IMR-90 (cell line): Measurements from ENCODE around the gene OR10H1. TPM values are rescaled to one million over a fixed set of nuclear protein-coding genes. Genes with fewer than 3 reads are reported as not detected.
"Not testable (repeated sequence)": the region's sequence is repeated elsewhere in the genome, so short reads cannot be mapped to it uniquely, and the experiment has no call there.

Experiments used
- ATAC-seq: fragments of 200-7000 bp; cut with Tn5 transposase; 2 replicates; pipeline ENCODE4 v1.9.1; 2020; ENCODE audit warnings: low read depth, mild to moderate bottlenecking, moderate library complexity
- BruUV-seq: library from RNA; stranded (reverse); fragments of 400-500 nt; replicated peaks from 2 replicates; lab custom pipeline; 2021; lab: Mats Ljungman, UMichigan
- CTCF ChIA-PET: fragments of 300-600 bp; formaldehyde crosslinking; extraction: SDS; loops from one replicate; lab custom pipeline; 2021; ENCODE audit warnings: antibody characterized with exemption; lab: Yijun Ruan, JAX
- POLR2A ChIA-PET: fragments of 300-600 bp; sonication (Branson Sonifier 250); formaldehyde crosslinking; loops from one replicate; lab custom pipeline; 2022; ENCODE audit warnings: antibody characterized with exemption; ENCODE audit not compliant: unreplicated experiment; lab: Charles Lee
- DNase-seq: peaks from one replicate; pipeline ENCODE4 v3.0.0; 2013
- H2AFZ ChIP-seq: replicated peaks from 2 replicates; pipeline ENCODE3; 2013; ENCODE audit warnings: low read length, mild to moderate bottlenecking; ENCODE audit not compliant: poor library complexity
- H2AK5ac ChIP-seq: 2 replicates; pipeline ENCODE4 v1.6.1; 2013; ENCODE audit warnings: low read depth, low read length, inconsistent platforms
- H2AK9ac ChIP-seq: replicated peaks from 2 replicates; pipeline ENCODE3; 2013; ENCODE audit warnings: mild to moderate bottlenecking, low read depth, low read length, moderate library complexity; ENCODE audit not compliant: poor library complexity
- H2BK120ac ChIP-seq: 2 replicates; pipeline ENCODE4 v1.6.1; 2013; ENCODE audit warnings: low read depth, low read length, inconsistent platforms
- H2BK15ac ChIP-seq: 3 replicates; pipeline ENCODE4 v1.6.1; 2013; ENCODE audit warnings: low read depth, low read length, inconsistent platforms
- H2BK20ac ChIP-seq: 2 replicates; pipeline ENCODE4 v1.6.1; 2013; ENCODE audit warnings: low read depth, mild to moderate bottlenecking, inconsistent platforms, low read length, moderate library complexity
- H2BK5ac ChIP-seq: 2 replicates; pipeline ENCODE4 v1.6.1; 2013; ENCODE audit warnings: mild to moderate bottlenecking, low read depth, low read length, inconsistent platforms; ENCODE audit not compliant: poor library complexity, severe bottlenecking
- H3K14ac ChIP-seq: replicated peaks from 2 replicates; pipeline ENCODE4 v1.6.1; 2013; ENCODE audit warnings: low read depth, low read length, inconsistent platforms
- H3K18ac ChIP-seq: 2 replicates; pipeline ENCODE4 v1.6.1; 2013; ENCODE audit warnings: low read depth, low read length, control low read depth
- H3K23ac ChIP-seq: 2 replicates; pipeline ENCODE4 v1.6.1; 2013; ENCODE audit warnings: low read depth, low read length, inconsistent platforms
- H3K27ac ChIP-seq: 2 replicates; pipeline ENCODE4 v1.5.1; 2013; ENCODE audit warnings: mild to moderate bottlenecking, control low read depth, low read length; ENCODE audit not compliant: insufficient read depth
- H3K27me3 ChIP-seq: 2 replicates; pipeline ENCODE4 v1.6.1; 2013; ENCODE audit warnings: low read length; ENCODE audit not compliant: control insufficient read depth, insufficient read depth
- H3K36me3 ChIP-seq: 2 replicates; pipeline ENCODE4 v1.6.1; 2013; ENCODE audit warnings: low read length, mixed read lengths; ENCODE audit not compliant: control insufficient read depth, insufficient read depth
- H3K4ac ChIP-seq: 2 replicates; pipeline ENCODE4 v1.6.1; 2013; ENCODE audit warnings: low read depth, low read length, inconsistent platforms
- H3K4me1 ChIP-seq: 2 replicates; pipeline ENCODE4 v1.6.1; 2013; ENCODE audit warnings: low read length, mixed read lengths; ENCODE audit not compliant: control insufficient read depth, insufficient read depth
- H3K4me2 ChIP-seq: 2 replicates; pipeline ENCODE4 v1.6.1; 2013; ENCODE audit warnings: low read depth, mild to moderate bottlenecking, control low read depth, low read length, moderate library complexity
- H3K4me3 ChIP-seq: 2 replicates; pipeline ENCODE4 v1.5.1; 2013; ENCODE audit warnings: low read depth, mild to moderate bottlenecking, control low read depth, low read length, moderate library complexity; ENCODE audit not compliant: insufficient read depth
- H3K56ac ChIP-seq: 2 replicates; pipeline ENCODE4 v1.6.1; 2013; ENCODE audit warnings: low read length, inconsistent platforms; ENCODE audit not compliant: insufficient read depth; ENCODE audit errors: extremely low read depth
- H3K79me1 ChIP-seq, 2 experiments: 2 replicates each; pipeline ENCODE4 v1.6.1; 2013; ENCODE audit warnings: low read length in 2 of 2, inconsistent platforms in 1 of 2, low read depth in 1 of 2
- H3K9ac ChIP-seq: 2 replicates; pipeline ENCODE4 v1.6.1; 2013; ENCODE audit warnings: low read depth, low read length, control low read depth
- H3K9me1 ChIP-seq: 2 replicates; pipeline ENCODE4 v1.6.1; 2013; ENCODE audit warnings: low read length, inconsistent platforms; ENCODE audit not compliant: insufficient read depth
- H3K9me3 ChIP-seq: 2 replicates; pipeline ENCODE4 v1.6.1; 2013; ENCODE audit warnings: low read length; ENCODE audit not compliant: control insufficient read depth, insufficient read depth
- H4K20me1 ChIP-seq: 2 replicates; pipeline ENCODE4 v1.6.1; 2013; ENCODE audit warnings: low read length, inconsistent platforms; ENCODE audit not compliant: insufficient read depth
- H4K5ac ChIP-seq: 2 replicates; pipeline ENCODE4 v1.6.1; 2013; ENCODE audit warnings: mild to moderate bottlenecking, low read depth, low read length, control low read depth
- H4K8ac ChIP-seq, 2 experiments: 2 replicates each; pipeline ENCODE4 v1.6.1; 2013; ENCODE audit warnings: low read depth in 2 of 2, low read length in 2 of 2, control low read depth in 1 of 2, inconsistent platforms in 1 of 2
- H4K91ac ChIP-seq: 2 replicates; pipeline ENCODE4 v1.6.1; 2013; ENCODE audit warnings: low read depth, low read length, inconsistent platforms; ENCODE audit not compliant: insufficient read depth
- CHD1 ChIP-seq: IDR thresholded peaks from 2 replicates; pipeline ENCODE4 v1.6.1; 2012; ENCODE audit warnings: low read depth, low read length, improper control_type of control experiment
- CTCF ChIP-seq: conservative IDR thresholded peaks from 2 replicates; pipeline ENCODE4 v1.5.1; 2012; ENCODE audit warnings: mild to moderate bottlenecking, low read depth, low read length, improper control_type of control experiment
- FOS ChIP-seq: fragments of 150-350 bp; IDR thresholded peaks from 2 replicates; pipeline ENCODE4 v1.6.1; 2016; ENCODE audit warnings: low read depth, low read length
- MXI1 ChIP-seq: IDR thresholded peaks from 2 replicates; pipeline ENCODE4 v1.6.1; 2012; ENCODE audit warnings: low read depth, mild to moderate bottlenecking, low read length, moderate library complexity, borderline replicate concordance
- RAD21 ChIP-seq: IDR thresholded peaks from 2 replicates; pipeline ENCODE4 v1.6.1; 2012; ENCODE audit warnings: low read length, improper control_type of control experiment
- WGBS, 2 experiments: methylation state at CpG; one replicate each; pipeline versions ENCODE4 v1.1.5 to v1.1.7; 2013; ENCODE audit warnings: missing lambda C conversion rate in 2 of 2; ENCODE audit not compliant: insufficient read length in 1 of 2; ENCODE audit errors: extremely low coverage in 2 of 2; 5-methylcytosine and 5-hydroxymethylcytosine counted together
- dilution Hi-C: fragments of 300-500 bp; cut with HindIII; formaldehyde crosslinking; loops from one replicate; pipeline ENCODE4 v1.14.3; 2018; ENCODE audit warnings: low sequenced_read_pairs; ENCODE audit not compliant: unreplicated experiment
- in situ Hi-C: fragments of 300-500 bp; cut with MboI; formaldehyde crosslinking; loops from 3 replicates; pipeline ENCODE4 v1.14.3; 2019; ENCODE audit warnings: low sequenced_read_pairs, inconsistent platforms, mixed read lengths
- intact Hi-C: fragments of 100-400 bp; cut with micrococcal nuclease; formaldehyde crosslinking; loops from 2 replicates; pipeline ENCODE4 v1.10.0; 2022
- polyA plus RNA-seq, 3 experiments: library from polyadenylated mRNA; depleted of rRNA; stranded (reverse); fragments of >200 nt; gene quantifications; 2 replicates each; pipeline ENCODE4 v1.2.3, GENCODE V29; 2012; ENCODE audit warnings: low replicate concordance in 1 of 3
- total RNA-seq: library from RNA; depleted of rRNA; stranded (reverse); fragments of >200 nt; gene quantifications from 2 replicates; pipeline ENCODE4 v1.2.3, GENCODE V29; 2012
- TF ChIP-seq, protein P1 (sequence below): fragments of 150-350 bp; IDR thresholded peaks from 2 replicates; pipeline ENCODE4 v1.6.1; 2017; ENCODE audit warnings: mild to moderate bottlenecking, antibody characterized with exemption, low read length, low read depth

OR10H1 gene
- total and polyA plus RNA-seq, 2 of the 4 experiments (the other 2 are of a cell fraction): not detected

- dilution Hi-C loops (no loop called here), in situ Hi-C loops (loop anchor here (10.0 kb wide), 1 partner anchor 100 kb away; the partner anchor contains the start of gene CYP4F12), intact Hi-C loops (no loop called here)
- no peak for DNase-seq
- Histone ChIP-seq H3K56ac (no peak overlapping the region), H3K27ac (no peak overlapping the region), H3K27me3 (no peaks in the 10 kb centered on the region), H3K36me3 (no peaks in the 10 kb centered on the region), H3K23ac (no peak overlapping the region), H4K5ac (no peak overlapping the region), H3K4me2 (no peak overlapping the region), H3K4me3 (no peak overlapping the region), H3K4ac (no peak overlapping the region), H4K20me1 (no peaks in the 10 kb centered on the region), H4K8ac (no peak overlapping the region), H2BK5ac (no peak overlapping the region), H3K4me1 (no peaks in the 10 kb centered on the region), H2BK20ac (no peak overlapping the region), H3K9me1 (no peaks in the 10 kb centered on the region), H3K18ac (no peak overlapping the region), H2BK120ac (no peak overlapping the region), H3K9ac (no peak overlapping the region), H3K14ac (no peak overlapping the region), H3K79me1 (no peaks in the 10 kb centered on the region), H2AFZ (no peak overlapping the region), H2AK5ac (no peak overlapping the region), H2BK15ac (no peak overlapping the region), H4K91ac (no peak overlapping the region), H2AK9ac (no peak overlapping the region), H3K9me3 (peaks cover 47% of the 10 kb centered on the region)
- POLR2A ChIA-PET: no interaction called here
- no peak for TF ChIP-seq MXI1
- TF ChIP-seq CHD1: no peak
- TF ChIP-seq CTCF: no peak
- TF ChIP-seq RAD21: no peak
- TF ChIP-seq, protein P1, sequence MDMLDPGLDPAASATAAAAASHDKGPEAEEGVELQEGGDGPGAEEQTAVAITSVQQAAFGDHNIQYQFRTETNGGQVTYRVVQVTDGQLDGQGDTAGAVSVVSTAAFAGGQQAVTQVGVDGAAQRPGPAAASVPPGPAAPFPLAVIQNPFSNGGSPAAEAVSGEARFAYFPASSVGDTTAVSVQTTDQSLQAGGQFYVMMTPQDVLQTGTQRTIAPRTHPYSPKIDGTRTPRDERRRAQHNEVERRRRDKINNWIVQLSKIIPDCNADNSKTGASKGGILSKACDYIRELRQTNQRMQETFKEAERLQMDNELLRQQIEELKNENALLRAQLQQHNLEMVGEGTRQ: no peak
- TF ChIP-seq FOS: no peak
- no peak for ATAC-seq
- BruUV-seq: no TSS peak
- CTCF ChIA-PET: no interaction called here
- WGBS, 2 experiments: no CpG with 5 or more reads among the region's 2 CpGs
Observed at GRCh38 chr19:15775249-15775648, 40.2 kb downstream of the OR10H1 start.

DNA sequence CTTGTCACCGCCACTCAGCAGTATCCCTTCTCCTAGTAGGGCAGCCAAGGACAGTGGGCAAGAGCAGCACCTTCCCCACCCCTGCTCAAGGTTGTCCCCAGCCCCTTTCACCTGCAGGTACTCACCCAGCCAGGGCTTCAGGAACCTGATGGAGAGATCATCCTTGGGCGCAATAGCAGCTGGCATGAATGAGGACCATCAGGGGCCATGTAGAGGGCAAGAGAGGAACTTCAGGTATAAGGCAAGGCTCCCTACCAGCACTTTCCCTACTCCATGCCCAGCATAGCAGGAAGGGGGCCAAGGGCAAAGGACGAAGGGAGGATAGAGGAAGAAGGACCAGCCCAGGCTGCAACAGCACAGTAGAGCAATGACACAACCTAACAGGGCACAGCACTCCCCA is 41.3 kb downstream of the OR10H1 start:
- H4K20me1 ChIP-seq, H2BK5ac ChIP-seq, H3K4me1 ChIP-seq, H2BK20ac ChIP-seq, H3K4ac ChIP-seq, H2BK120ac ChIP-seq, H2AK5ac ChIP-seq, H3K27ac ChIP-seq, H2AFZ ChIP-seq, H3K4me3 ChIP-seq, H3K14ac ChIP-seq, H2BK15ac ChIP-seq, H3K56ac ChIP-seq, H3K9me1 ChIP-seq, DNase-seq, intact Hi-C loops, H4K91ac ChIP-seq, BruUV-seq, H4K8ac ChIP-seq, H3K4me2 ChIP-seq, CTCF ChIA-PET, H3K27me3 ChIP-seq, H4K5ac ChIP-seq, H3K18ac ChIP-seq, H3K9ac ChIP-seq, H3K23ac ChIP-seq, H2AK9ac ChIP-seq, POLR2A ChIA-PET, H3K79me1 ChIP-seq, dilution Hi-C loops, ATAC-seq, H3K36me3 ChIP-seq: not testable (repeated sequence)
- WGBS, 2 experiments: no CpG with 5 or more reads among the region's 3 CpGs
- in situ Hi-C loops: loop anchor here (10.0 kb wide), 1 partner anchor 99 kb away; the partner anchor contains the start of gene CYP4F12
- peaks cover 49% of the 10 kb centered on the region for H3K9me3 ChIP-seq
